ENCODE data around the gene ACOXL.

DNA sequence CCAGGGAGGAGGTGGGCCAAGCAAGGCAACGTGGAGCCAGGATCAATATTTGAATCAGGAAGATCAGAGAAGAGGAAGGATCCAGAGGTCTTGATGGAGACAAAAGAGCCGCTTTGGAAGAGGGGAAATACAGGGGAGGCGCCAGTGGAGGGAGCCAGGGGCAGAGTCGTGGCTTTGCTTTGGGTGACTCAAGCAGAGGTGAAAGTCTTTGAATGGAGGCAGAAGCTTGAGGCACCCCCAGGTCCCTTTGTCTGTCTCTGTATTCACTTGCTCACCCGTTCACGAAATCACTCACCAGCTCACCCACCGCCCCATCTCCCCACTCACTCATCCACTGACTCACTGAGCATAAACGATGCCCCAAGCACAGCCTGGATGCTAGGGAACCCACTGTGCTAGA lies 134.1 kb downstream of the ACOXL start:
- TF ChIP-seq EZH2 (IDR thresholded peaks at IDR 0.05; ENCODE audit: insufficient read depth, poor library complexity, severe bottlenecking) (no peak), EZH2phosphoT487 (IDR thresholded peaks at IDR 0.05; ENCODE audit: insufficient read depth, low read depth) (no peak)
